Transverse colon (tissue), 4 donors: ENCODE results near the gene CNTN4.

Experiments
- CTCF ChIP-seq, 5 experiments: fragments of 200-600 bp in 3 of 5; fragments of 450-650 bp in 2 of 5; sonication (generic) in 3 of 5; IDR thresholded peaks; 1 replicate in 2 of 5; 2 replicates in 3 of 5; pipeline ENCODE4 v1.5.1; 2016 to 2017; ENCODE audit warnings: antibody characterized with exemption in 5 of 5, inconsistent platforms in 3 of 5, mild to moderate bottlenecking in 2 of 5, moderate library complexity in 1 of 5
- EP300 ChIP-seq: sonication (generic); formaldehyde crosslinking; IDR thresholded peaks from one replicate; pipeline ENCODE4 v1.6.1; 2017; ENCODE audit warnings: antibody characterized with exemption, low read depth
- POLR2A ChIP-seq: fragments of 450-650 bp; IDR thresholded peaks from one replicate; pipeline ENCODE4 v1.6.1; 2016; ENCODE audit warnings: antibody characterized with exemption, mild to moderate bottlenecking, moderate library complexity
- POLR2AphosphoS5 ChIP-seq, 3 donors: sonication (generic); formaldehyde crosslinking; IDR thresholded peaks; one replicate each; pipeline ENCODE4 v1.6.1; 2016; ENCODE audit warnings: antibody characterized with exemption in 3 of 3

DNA sequence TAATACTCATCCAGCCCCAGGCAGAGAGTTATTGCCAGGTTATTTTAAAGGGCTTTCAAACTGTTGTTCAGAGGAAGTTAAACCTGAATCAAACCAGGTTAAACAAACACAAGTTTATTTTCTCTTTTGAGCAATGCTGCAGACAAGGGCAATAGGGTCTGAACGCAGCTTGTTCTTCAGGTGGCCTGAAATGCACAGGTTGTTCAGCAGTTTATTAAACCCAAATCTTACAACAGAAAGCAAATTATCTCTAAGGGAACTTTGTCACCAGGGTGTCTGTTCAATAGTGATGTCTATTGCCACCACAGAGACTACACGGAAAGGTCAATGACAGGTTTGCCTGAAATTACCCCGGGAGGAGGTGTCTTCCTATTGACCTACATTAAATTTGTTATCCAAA is 877.5 kb downstream of the CNTN4 start:
- TF ChIP-seq CTCF (IDR thresholded peaks at IDR 0.05) = no peak
- TF ChIP-seq POLR2A = no peak
- no peak for TF ChIP-seq POLR2AphosphoS5 (IDR thresholded peaks at IDR 0.05)
- TF ChIP-seq EP300 = no peak
